Cardiac muscle cell (in vitro differentiated cells and primary cell): ENCODE measurements around the gene ECI1. TPM values are rescaled to one million over a fixed set of nuclear protein-coding genes. Genes with fewer than 3 reads are reported as not detected.

Experiments
- DNase-seq, 2 donors: peaks; one replicate each; pipeline versions ENCODE4 v3.0.0 to v3.0.0-alpha.2; 2010 to 2017; ENCODE audit warnings: low read depth in 1 of 2, low spot score in 1 of 2
- H3K27ac ChIP-seq: fragments of 200-600 bp; sonication (generic); 2 replicates; pipeline ENCODE4 v1.5.1; 2016
- H3K27me3 ChIP-seq: fragments of 200-600 bp; sonication (generic); 2 replicates; pipeline ENCODE4 v1.6.0; 2016; ENCODE audit warnings: control low read depth
- H3K36me3 ChIP-seq: fragments of 200-600 bp; sonication (generic); 2 replicates; pipeline ENCODE4 v1.5.1; 2016; ENCODE audit warnings: control low read depth
- H3K4me1 ChIP-seq: fragments of 200-600 bp; sonication (generic); 2 replicates; pipeline ENCODE4 v1.8.1; 2017; ENCODE audit warnings: low read depth, mild to moderate bottlenecking, mixed run types
- H3K4me3 ChIP-seq: fragments of 200-600 bp; sonication (generic); 2 replicates; pipeline ENCODE4 v1.5.1; 2016; ENCODE audit warnings: mild to moderate bottlenecking
- H3K9me3 ChIP-seq: fragments of 200-600 bp; sonication (generic); 2 replicates; pipeline ENCODE4 v1.5.1; 2017; ENCODE audit warnings: low read depth, mild to moderate bottlenecking, control low read depth
- CTCF ChIP-seq: IDR thresholded peaks from 2 replicates; pipeline ENCODE4 v1.5.1; 2012; ENCODE audit warnings: low read depth, mild to moderate bottlenecking, low read length
- polyA plus RNA-seq: library from polyadenylated mRNA; unstranded; fragments of >200 nt; fragmentation: Nextera tagmentation; extraction: Ambion mirVana; gene quantifications from 2 replicates; pipeline ENCODE4 v1.2.1, GENCODE V29; 2016
- total RNA-seq: library from RNA; depleted of rRNA; stranded (reverse); fragments of >200 nt; gene quantifications from 2 replicates; pipeline ENCODE4 v1.2.3, GENCODE V29; 2016

The ECI1 gene
- total and polyA plus RNA-seq, 2 experiments from 2014 or later, result 137 to 343 TPM

GRCh38 chr16:2237493-2238149 is 13.8 kb downstream of the ECI1 start:
- H3K4me1 ChIP-seq, result peaks cover 8% of the 10 kb centered on the region
- TF ChIP-seq CTCF, result no peak
- peak overlapping the region; percentile 28 for H3K4me3 ChIP-seq
- no peaks in the 10 kb centered on the region for H3K9me3 ChIP-seq
- no peak for DNase-seq
- H3K36me3 ChIP-seq, result peaks cover 32% of the 10 kb centered on the region
- H3K27ac ChIP-seq, result no peak overlapping the region
- peaks cover 15% of the 10 kb centered on the region for H3K27me3 ChIP-seq

GRCh38 chr16:2237102-2237482 is 14.3 kb downstream of the ECI1 start:
- H3K27me3 ChIP-seq, result peaks cover 15% of the 10 kb centered on the region
- H3K27ac ChIP-seq, result no peak overlapping the region
- H3K36me3 ChIP-seq, result peaks cover 32% of the 10 kb centered on the region
- no peaks in the 10 kb centered on the region for H3K9me3 ChIP-seq
- TF ChIP-seq CTCF, result no peak
- peaks cover 8% of the 10 kb centered on the region for H3K4me1 ChIP-seq
- H3K4me3 ChIP-seq, result peak overlapping the region; percentile 28
- DNase-seq, result no peak

GRCh38 chr16:2236337-2237101 is 14.9 kb downstream of the ECI1 start, which contains the start of gene DNASE1L2:
TSS of gene DNASE1L2 (plus strand) at chr16:2236444. CDS start at chr16:2236817, 373 bp downstream.
- H3K9me3 ChIP-seq, result no peaks in the 10 kb centered on the region
- no peak for TF ChIP-seq CTCF
- H3K4me3 ChIP-seq, result peak within 1 kb of the TSS; percentile 28
- H3K27me3 ChIP-seq, result peaks cover 15% of the 10 kb centered on the region
- peaks cover 8% of the 10 kb centered on the region for H3K4me1 ChIP-seq
- peaks cover 34% of the 10 kb centered on the region for H3K36me3 ChIP-seq
- no peak within 1 kb of the TSS for H3K27ac ChIP-seq
- peak; percentile 41 to 80 for DNase-seq

- TF ChIP-seq CTCF, result no peak
- Histone ChIP-seq H3K27ac (no peak overlapping the region), H3K4me1 (peaks cover 8% of the 10 kb centered on the region), H3K9me3 (no peaks in the 10 kb centered on the region), H3K36me3 (peaks cover 34% of the 10 kb centered on the region), H3K27me3 (peaks cover 15% of the 10 kb centered on the region), H3K4me3 (no peak overlapping the region)
- no peak for DNase-seq
These were observed 15.6 kb downstream of the ECI1 start for GRCh38 chr16:2235695-2236336.

- DNase-seq, result no peak
- H3K36me3 ChIP-seq, result peaks cover 34% of the 10 kb centered on the region
- peaks cover 15% of the 10 kb centered on the region for H3K27me3 ChIP-seq
- no peak overlapping the region for H3K27ac ChIP-seq
- TF ChIP-seq CTCF, result no peak
- no peaks in the 10 kb centered on the region for H3K9me3 ChIP-seq
- H3K4me1 ChIP-seq, result peaks cover 8% of the 10 kb centered on the region
- no peak overlapping the region for H3K4me3 ChIP-seq
These were observed 16.1 kb downstream of the ECI1 start for GRCh38 chr16:2235234-2235651.
